ENCODE results near the gene HOXD3.

The HOXD3 gene

DNA sequence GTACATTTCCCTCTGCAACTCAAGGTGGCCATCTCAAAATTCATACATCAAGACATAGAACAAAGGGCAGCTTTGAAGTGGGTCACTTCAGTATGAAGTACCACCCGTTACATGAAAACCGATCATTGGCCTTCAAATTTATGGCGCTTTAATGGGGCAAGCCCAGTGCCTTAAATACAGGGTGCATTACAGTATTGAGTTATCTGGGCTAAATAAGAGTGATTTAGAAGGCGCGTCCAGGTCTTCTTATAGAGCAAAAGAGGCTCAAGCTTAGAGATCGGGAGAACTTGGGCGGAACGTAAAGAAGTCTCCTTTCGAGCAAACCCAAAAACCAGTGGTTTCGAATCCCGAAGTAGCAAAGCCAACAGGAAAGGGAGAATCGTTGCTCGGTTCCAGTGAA is 7.1 kb downstream of the HOXD3 start:
- Histone ChIP-seq H3K36me3 (no peaks in the 10 kb centered on the region), H3K4me1 (no peaks in the 10 kb centered on the region), H3K27me3 (no peaks in the 10 kb centered on the region), H3K4me3 (ENCODE audit: low read depth, low read length) (no peak overlapping the region), H3K9me3 (no peaks in the 10 kb centered on the region)
- TF ChIP-seq, protein P1, sequence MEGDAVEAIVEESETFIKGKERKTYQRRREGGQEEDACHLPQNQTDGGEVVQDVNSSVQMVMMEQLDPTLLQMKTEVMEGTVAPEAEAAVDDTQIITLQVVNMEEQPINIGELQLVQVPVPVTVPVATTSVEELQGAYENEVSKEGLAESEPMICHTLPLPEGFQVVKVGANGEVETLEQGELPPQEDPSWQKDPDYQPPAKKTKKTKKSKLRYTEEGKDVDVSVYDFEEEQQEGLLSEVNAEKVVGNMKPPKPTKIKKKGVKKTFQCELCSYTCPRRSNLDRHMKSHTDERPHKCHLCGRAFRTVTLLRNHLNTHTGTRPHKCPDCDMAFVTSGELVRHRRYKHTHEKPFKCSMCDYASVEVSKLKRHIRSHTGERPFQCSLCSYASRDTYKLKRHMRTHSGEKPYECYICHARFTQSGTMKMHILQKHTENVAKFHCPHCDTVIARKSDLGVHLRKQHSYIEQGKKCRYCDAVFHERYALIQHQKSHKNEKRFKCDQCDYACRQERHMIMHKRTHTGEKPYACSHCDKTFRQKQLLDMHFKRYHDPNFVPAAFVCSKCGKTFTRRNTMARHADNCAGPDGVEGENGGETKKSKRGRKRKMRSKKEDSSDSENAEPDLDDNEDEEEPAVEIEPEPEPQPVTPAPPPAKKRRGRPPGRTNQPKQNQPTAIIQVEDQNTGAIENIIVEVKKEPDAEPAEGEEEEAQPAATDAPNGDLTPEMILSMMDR (IDR thresholded peaks at IDR 0.05; ENCODE audit: low read depth, low read length) = no peak
- DNase-seq = no peak

DNA sequence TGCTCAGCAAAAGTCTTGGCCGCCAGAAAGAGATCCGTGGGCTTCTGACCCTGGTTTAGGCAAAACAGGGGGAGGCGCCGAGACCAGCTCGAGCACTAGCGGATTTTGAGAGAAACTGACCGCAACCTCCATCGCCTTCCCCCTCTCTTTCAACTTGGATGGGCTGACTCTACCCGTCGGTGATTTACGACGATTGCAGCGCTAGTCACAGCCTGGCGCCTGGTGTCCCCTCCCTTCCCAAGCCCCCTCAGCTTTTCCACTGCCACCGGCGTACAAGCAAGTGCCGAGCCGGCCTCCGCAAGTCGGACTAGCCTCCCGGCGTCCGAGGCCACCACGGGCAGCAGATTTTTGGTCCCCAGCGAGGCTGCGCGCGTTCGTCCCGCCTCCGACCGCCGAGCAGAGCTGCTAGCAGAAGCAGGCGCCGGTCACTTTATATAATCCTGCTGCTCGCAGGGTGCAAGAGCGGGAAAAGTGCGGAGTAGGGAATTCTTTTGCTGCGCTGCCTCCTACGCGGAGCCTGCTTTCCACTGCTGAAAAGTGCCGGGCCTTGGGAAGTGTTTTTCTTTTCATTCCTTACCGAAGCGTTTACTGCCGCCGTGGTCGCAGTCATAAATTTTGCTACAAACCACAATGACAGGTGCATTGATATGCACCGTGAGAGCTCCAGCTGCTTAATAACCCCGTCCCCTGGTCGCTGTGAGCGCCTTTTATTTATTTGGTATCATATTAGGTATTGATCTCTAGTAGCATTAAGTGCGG is 7.7 kb downstream of the HOXD3 start:
- Histone ChIP-seq H3K9me3 (no peaks in the 10 kb centered on the region), H3K4me3 (ENCODE audit: low read depth, low read length) (no peak overlapping the region), H3K36me3 (no peaks in the 10 kb centered on the region), H3K4me1 (no peaks in the 10 kb centered on the region), H3K27me3 (no peaks in the 10 kb centered on the region)
- DNase-seq = no peak
- TF ChIP-seq, protein P1 (IDR thresholded peaks at IDR 0.05; ENCODE audit: low read depth, low read length) = no peak

DNA sequence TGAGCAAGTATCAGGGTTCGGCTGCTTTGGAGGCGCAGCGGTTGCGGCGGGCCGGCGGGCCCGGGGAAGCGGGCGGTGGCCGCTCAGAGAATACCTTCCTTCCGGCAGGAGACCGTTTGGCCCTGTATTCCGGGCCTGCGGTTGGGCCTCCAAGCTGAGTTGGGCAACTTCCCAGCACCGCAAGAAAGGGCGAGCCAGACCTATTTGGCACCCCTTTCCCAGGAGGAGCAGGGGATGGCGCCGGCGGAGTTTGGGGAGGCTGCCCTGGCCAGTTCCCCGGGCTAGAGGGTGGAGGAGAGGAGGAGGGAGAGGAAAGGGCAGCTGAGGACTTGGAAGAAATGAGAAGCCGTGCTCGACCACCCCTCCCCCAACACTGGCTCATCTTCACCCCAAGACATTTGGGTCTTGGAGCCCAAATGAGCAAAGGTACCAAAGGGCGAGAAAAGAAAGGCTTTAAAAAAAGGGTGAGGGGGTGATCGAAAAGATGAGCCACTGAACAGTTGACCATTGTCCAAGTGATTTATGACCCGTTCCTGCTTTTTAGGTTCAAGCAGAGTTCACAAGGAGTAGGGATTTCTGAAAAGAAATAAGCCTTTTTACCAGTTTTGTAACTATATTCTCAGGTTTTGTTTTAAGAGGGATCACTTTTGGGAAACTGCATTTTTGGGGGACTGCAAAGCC is 8.4 kb downstream of the HOXD3 start:
- no peaks in the 10 kb centered on the region for H3K9me3 ChIP-seq
- no peaks in the 10 kb centered on the region for H3K4me1 ChIP-seq
- no peaks in the 10 kb centered on the region for H3K36me3 ChIP-seq
- no peaks in the 10 kb centered on the region for H3K27me3 ChIP-seq
- DNase-seq = no peak
- no peak overlapping the region for H3K4me3 ChIP-seq (ENCODE audit: low read depth, low read length)
- TF ChIP-seq, protein P1 (IDR thresholded peaks at IDR 0.05; ENCODE audit: low read depth, low read length) = no peak

DNA sequence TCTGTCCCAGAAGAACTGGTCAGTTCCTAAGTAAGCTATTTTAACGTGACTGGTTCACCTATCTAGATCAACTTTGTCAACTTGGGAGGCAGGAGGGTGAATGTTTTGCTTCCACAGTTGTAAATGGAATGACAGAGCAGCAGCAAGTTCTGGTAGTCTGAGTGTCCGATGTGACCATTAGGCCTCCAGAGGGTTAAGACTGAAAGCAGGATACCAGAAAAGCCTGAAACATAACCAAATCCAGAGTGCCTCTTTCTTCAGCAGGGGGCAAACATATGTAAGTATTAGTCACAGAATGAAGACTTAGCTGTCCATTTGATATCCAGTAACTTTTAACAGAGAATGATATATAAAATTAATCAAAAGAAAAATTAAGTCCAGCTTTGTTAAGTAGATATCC is 9.2 kb downstream of the HOXD3 start:
- DNase-seq = no peak
- TF ChIP-seq, protein P1 (IDR thresholded peaks at IDR 0.05; ENCODE audit: low read depth, low read length) = no peak
- no peak overlapping the region for H3K4me3 ChIP-seq (ENCODE audit: low read depth, low read length)
- no peaks in the 10 kb centered on the region for H3K9me3 ChIP-seq
- no peaks in the 10 kb centered on the region for H3K4me1 ChIP-seq
- H3K27me3 ChIP-seq = no peaks in the 10 kb centered on the region
- no peaks in the 10 kb centered on the region for H3K36me3 ChIP-seq

DNA sequence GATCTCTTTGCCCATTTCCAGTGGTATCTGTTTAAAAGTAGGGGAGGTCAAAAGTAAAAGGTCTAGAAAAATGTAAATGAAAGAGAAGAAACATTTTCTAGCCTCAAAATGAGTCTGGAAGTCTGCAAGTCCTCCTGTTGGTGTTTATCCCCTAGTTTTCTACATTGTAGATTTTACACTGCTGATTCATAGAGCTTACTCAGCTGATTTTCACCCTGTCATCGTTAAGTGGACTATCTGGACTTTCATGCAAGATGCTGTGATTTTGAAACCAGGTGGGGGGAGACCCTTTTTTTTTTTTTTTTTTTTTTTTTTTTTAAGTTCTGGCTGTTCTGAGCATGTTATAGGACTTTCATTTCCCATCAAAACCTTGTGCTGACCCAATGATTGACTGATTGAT is 10.3 kb downstream of the HOXD3 start:
- Histone ChIP-seq H3K27me3 (no peaks in the 10 kb centered on the region), H3K36me3 (peaks cover 5% of the 10 kb centered on the region; the same call in 1 of the 2 replicates), H3K4me1 (no peaks in the 10 kb centered on the region), H3K4me3 (ENCODE audit: low read depth, low read length) (no peak overlapping the region), H3K9me3 (no peaks in the 10 kb centered on the region)
- no peak for DNase-seq
- TF ChIP-seq, protein P1 (IDR thresholded peaks at IDR 0.05; ENCODE audit: low read depth, low read length) = no peak

DNA sequence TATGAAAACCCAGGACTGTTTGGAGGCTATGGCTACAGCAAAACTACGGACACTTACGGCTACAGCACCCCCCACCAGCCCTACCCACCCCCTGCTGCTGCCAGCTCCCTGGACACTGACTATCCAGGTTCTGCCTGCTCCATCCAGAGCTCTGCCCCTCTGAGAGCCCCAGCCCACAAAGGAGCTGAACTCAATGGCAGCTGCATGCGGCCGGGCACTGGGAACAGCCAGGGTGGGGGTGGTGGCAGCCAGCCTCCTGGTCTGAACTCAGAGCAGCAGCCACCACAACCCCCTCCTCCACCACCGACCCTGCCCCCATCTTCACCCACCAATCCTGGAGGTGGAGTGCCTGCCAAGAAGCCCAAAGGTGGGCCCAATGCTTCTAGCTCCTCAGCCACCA is 12.1 kb downstream of the HOXD3 start:
- H3K9me3 ChIP-seq = no peaks in the 10 kb centered on the region
- H3K27me3 ChIP-seq = no peaks in the 10 kb centered on the region
- H3K4me3 ChIP-seq (ENCODE audit: low read depth, low read length) = no peak overlapping the region
- no peaks in the 10 kb centered on the region for H3K4me1 ChIP-seq
- peaks cover 5% of the 10 kb centered on the region for H3K36me3 ChIP-seq
- TF ChIP-seq, protein P1 (IDR thresholded peaks at IDR 0.05; ENCODE audit: low read depth, low read length) = no peak
- no peak for DNase-seq
